ENCODE results near the gene NGRN.

NGRN gene

GRCh38 chr15:90320062-90320884, 54.8 kb downstream of the NGRN start:
- peak; percentile 42 for DNase-seq (ENCODE audit: low read depth)

DNA sequence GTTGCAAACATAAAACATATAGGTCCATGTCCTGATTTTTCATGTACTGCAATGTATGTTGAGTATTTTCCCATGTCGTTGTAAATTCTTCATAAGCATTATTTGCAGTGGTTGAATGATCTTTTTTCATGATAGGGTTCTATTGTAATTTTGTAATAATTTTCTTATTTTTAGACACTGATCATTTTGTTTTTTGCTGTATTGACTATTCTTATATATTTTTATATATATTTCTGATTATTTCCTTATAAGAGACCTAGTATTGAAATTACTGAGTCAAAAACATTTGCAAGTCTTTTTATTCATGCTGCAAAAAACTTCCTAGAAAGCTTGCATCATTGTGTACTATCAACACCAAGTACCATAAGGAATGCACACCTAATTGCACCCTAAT, 55.4 kb downstream of the NGRN start:
- no peak for DNase-seq (ENCODE audit: low read depth)

Measured in activated gamma-delta T cell treated with anti-CD3 and anti-CD28 coated beads, Interleukin-2, amount 50 U/mL, for 16 hours (primary cell).